ENCODE results near the gene JAG2. TPM values are rescaled to one million over a fixed set of nuclear protein-coding genes. Genes with fewer than 3 reads are reported as not detected.

Gene JAG2
- total RNA-seq, 1 experiment from 2014 or later, result 12.2 TPM

DNA sequence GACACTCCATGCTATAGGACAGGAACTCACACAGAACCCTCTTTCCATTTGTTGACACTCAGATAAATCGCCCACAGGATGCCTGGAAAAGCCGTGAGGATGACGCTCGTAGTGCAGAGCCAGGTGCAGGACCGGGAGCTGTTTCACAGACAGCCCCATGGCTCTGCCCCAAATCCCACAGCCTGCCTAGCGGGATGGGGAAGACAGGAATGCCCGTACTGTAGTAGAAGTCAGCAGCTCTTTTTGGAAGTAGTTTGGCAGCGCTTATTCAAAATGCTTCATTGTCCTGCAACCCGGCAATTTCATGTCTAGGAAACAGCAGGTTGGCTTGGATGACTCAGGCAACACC is 41.6 kb downstream of the JAG2 start:
- H3K4me1 Mint-ChIP-seq, result 0 out of 2 replicates have a peak, but pooled peaks cover 3% of the 10 kb centered on the region

DNA sequence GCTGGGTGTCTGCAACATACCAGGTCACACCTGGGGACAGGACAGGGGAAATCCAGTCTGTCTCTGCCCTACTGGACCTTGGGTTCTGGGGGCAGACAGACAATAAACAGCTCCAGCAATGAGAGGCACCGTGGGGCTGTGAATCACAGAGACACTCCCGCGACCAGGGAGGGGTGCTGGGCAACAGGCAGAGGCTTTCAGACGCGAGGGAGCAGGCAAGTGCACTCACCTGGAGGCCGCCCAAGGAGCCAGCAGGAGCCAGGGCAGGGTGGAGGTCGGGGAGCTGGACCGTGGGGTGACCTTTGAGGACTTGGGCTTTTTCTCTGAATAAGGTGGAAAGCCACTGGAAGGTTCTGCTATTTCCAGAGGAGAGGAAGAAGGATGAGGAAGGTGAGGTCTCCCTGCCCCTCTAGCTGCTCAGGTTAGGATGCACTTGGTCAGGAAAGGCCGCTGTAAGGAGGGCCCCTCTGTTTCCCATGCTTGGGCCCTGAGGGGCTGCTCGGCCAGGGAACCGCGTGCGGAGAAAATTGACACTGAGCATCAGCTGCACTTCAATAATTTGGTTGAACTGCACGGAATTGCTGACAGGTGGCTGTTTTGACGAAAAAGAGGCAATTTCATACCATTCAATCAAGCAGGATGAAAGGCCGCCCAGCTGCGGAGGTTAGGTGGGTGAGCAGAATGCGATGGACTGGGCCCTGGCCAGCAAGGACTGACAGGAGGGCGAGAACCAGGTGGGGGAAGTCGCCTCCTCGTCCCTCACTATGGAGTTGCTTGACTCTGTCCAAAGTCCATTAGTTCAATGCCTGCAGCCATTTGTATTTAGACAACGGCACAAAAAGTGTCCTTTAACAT is 42.2 kb downstream of the JAG2 start:
- TF ChIP-seq ETV6 (CRISPR knock-in tag; IDR thresholded peaks at IDR 0.05) (no peak), MXD4 (CRISPR knock-in tag; IDR thresholded peaks at IDR 0.05; ENCODE audit: borderline replicate concordance) (no peak)
- CTCF ChIA-PET, result interaction anchor here (0.7 to 0.8 kb wide), 3 partner anchors 36 to 1805 kb away, joined by 3 to 10 read pairs (median 3); no protein-coding TSS in a partner anchor
- no peak overlapping the region for H3K27ac Mint-ChIP-seq
- peaks cover 16% of the 10 kb centered on the region for H3K27me3 Mint-ChIP-seq (ENCODE audit: low read depth)
- H3K4me3 Mint-ChIP-seq, result no peak overlapping the region
- peaks cover 5% of the 10 kb centered on the region for H3K36me3 Mint-ChIP-seq
- DNase-seq (ENCODE audit: low spot score), result no peak
- ATAC-seq, result no peak
- POLR2A ChIA-PET, result no interaction called here
- peaks cover 27% of the 10 kb centered on the region for H3K9me3 Mint-ChIP-seq
- H3K4me1 Mint-ChIP-seq, result 0 out of 2 replicates have a peak, but pooled peaks cover 3% of the 10 kb centered on the region

More for the DNA sequence above, 41.6 kb downstream of the JAG2 start:
- no peak for DNase-seq (ENCODE audit: low spot score)
- H3K9me3 Mint-ChIP-seq, result peaks cover 21% of the 10 kb centered on the region
- no peak for TF ChIP-seq FOXP4 (CRISPR knock-in tag; IDR thresholded peaks at IDR 0.05)
- no peak overlapping the region for H3K27ac Mint-ChIP-seq
- H3K36me3 Mint-ChIP-seq, result peaks cover 4% of the 10 kb centered on the region
- ChIA-PET CTCF (interaction anchor here (0.7 to 0.8 kb wide), 3 partner anchors 37 to 1805 kb away, joined by 3 to 10 read pairs (median 3); no protein-coding TSS in a partner anchor), POLR2A (no interaction called here)
- H3K4me3 Mint-ChIP-seq, result no peak overlapping the region
- no peak for ATAC-seq
- H3K27me3 Mint-ChIP-seq (ENCODE audit: low read depth), result peaks cover 14% of the 10 kb centered on the region

- no peak overlapping the region for H3K27ac Mint-ChIP-seq
Measured at GRCh38 chr14:105124823-105125222, 43.8 kb downstream of the JAG2 start.

More at GRCh38 chr14:105124823-105125222, 43.8 kb downstream of the JAG2 start:
- CTCF ChIA-PET, result interaction anchor here (0.6 to 1.0 kb wide), 2 partner anchors 31 to 156 kb away, joined by 3 read pairs; no protein-coding TSS in a partner anchor
- H3K36me3 Mint-ChIP-seq, result peaks cover 11% of the 10 kb centered on the region
- ATAC-seq (no peak), DNase-seq (ENCODE audit: low spot score) (no peak)
- H3K4me3 Mint-ChIP-seq, result no peak overlapping the region
- peaks cover 36% of the 10 kb centered on the region for H3K9me3 Mint-ChIP-seq
- TF ChIP-seq MLX (CRISPR knock-in tag; IDR thresholded peaks at IDR 0.05) (no peak), AR (CRISPR knock-in tag; IDR thresholded peaks at IDR 0.05) (no peak), NFE2L1 (CRISPR knock-in tag; IDR thresholded peaks at IDR 0.05) (no peak), USF2 (CRISPR knock-in tag; IDR thresholded peaks at IDR 0.05) (no peak), PRDM15 (CRISPR knock-in tag; IDR thresholded peaks at IDR 0.05) (no peak), ZBTB21 (CRISPR knock-in tag; IDR thresholded peaks at IDR 0.05; ENCODE audit: borderline replicate concordance) (no peak), ZNF263 (CRISPR knock-in tag; IDR thresholded peaks at IDR 0.05; ENCODE audit: low read depth) (no peak), TEAD4 (CRISPR knock-in tag; IDR thresholded peaks at IDR 0.05) (no peak), NR3C1 (CRISPR knock-in tag; conservative IDR thresholded peaks at IDR 0.05; ENCODE audit: low read depth) (no peak), GTF2I (CRISPR knock-in tag; conservative IDR thresholded peaks at IDR 0.05) (no peak), E2F1 (CRISPR knock-in tag; IDR thresholded peaks at IDR 0.05) (no peak)
- TF ChIP-seq, protein P1, sequence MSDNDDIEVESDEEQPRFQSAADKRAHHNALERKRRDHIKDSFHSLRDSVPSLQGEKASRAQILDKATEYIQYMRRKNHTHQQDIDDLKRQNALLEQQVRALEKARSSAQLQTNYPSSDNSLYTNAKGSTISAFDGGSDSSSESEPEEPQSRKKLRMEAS (CRISPR knock-in tag; IDR thresholded peaks at IDR 0.05), result no peak
- H3K27me3 Mint-ChIP-seq (ENCODE audit: low read depth), result peaks cover 14% of the 10 kb centered on the region
- POLR2A ChIA-PET, result no interaction called here
- 0 out of 2 replicates have a peak, but pooled peaks cover 3% of the 10 kb centered on the region for H3K4me1 Mint-ChIP-seq

Data from WTC11 (cell line).